Measurements from ENCODE around the gene PRORP. TPM values are rescaled to one million over a fixed set of nuclear protein-coding genes. Genes with fewer than 3 reads are reported as not detected.

The PRORP gene
- total RNA-seq, 1 experiment from 2014 or later, result 34.5 TPM

DNA sequence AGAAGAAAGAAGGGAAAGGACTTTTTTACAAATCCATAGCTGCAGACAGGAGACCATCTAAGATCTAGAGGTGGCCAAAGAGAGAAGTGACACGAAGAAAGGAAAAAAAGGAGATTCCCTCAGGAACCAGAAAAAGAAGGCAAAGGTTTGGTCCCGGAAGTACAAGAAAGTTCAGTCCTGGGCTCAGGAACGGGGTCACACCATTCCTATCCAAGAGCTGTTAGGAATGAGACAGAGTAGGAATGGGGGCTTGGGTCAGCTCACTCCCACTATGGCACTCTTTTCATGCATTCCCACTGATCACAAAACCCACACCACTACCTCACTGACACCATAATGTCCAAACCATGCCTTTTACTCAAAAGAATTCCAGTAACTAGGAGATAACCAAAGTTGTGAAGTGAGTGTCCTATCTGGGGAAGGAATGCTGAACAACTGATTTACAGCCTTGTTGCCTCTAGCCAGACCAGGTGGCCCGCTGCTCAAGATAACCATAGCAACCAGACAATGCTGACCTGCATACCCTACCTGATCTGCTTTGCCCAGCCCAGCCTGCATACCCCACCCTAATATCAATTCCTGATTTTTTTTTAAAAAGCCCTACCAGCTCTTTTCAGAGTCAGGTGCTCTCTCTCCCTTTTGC lies 8.9 kb upstream of the PRORP start:
- H3K36me3 Mint-ChIP-seq (ENCODE audit: insufficient read depth, unreplicated experiment), result peaks cover 66% of the 10 kb centered on the region
- CTCF ChIA-PET, result no interaction called here
- peaks cover 21% of the 10 kb centered on the region for H3K4me1 ChIP-seq
- H3K27ac Mint-ChIP-seq (ENCODE audit: unreplicated experiment), result peak overlapping the region; percentile 97
- H3K27me3 ChIP-seq (replicated peaks; ENCODE audit: control insufficient read depth, insufficient read depth, low read length), result no peaks in the 10 kb centered on the region
- no peaks in the 10 kb centered on the region for H3K27me3 Mint-ChIP-seq (ENCODE audit: insufficient read depth, unreplicated experiment)
- TF ChIP-seq, protein P1, sequence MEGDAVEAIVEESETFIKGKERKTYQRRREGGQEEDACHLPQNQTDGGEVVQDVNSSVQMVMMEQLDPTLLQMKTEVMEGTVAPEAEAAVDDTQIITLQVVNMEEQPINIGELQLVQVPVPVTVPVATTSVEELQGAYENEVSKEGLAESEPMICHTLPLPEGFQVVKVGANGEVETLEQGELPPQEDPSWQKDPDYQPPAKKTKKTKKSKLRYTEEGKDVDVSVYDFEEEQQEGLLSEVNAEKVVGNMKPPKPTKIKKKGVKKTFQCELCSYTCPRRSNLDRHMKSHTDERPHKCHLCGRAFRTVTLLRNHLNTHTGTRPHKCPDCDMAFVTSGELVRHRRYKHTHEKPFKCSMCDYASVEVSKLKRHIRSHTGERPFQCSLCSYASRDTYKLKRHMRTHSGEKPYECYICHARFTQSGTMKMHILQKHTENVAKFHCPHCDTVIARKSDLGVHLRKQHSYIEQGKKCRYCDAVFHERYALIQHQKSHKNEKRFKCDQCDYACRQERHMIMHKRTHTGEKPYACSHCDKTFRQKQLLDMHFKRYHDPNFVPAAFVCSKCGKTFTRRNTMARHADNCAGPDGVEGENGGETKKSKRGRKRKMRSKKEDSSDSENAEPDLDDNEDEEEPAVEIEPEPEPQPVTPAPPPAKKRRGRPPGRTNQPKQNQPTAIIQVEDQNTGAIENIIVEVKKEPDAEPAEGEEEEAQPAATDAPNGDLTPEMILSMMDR (IDR thresholded peaks at IDR 0.05; ENCODE audit: insufficient read depth in 1 of 2, low read depth in 1 of 2, low read length in 1 of 2, severe bottlenecking in 1 of 2, unreplicated experiment in 1 of 2), result no peak
- H3K9me3 ChIP-seq, result no peaks in the 10 kb centered on the region
- intact Hi-C loops (cut with micrococcal nuclease; ENCODE audit: unreplicated experiment), result loop anchor here (1.0 kb wide), 1 partner anchor 8 kb away; the partner anchor contains the start of gene PPP2R3C
- no peak overlapping the region for H3K4me3 ChIP-seq (ENCODE audit: low read depth, low read length)
- peaks cover 17% of the 10 kb centered on the region for H3K4me1 Mint-ChIP-seq (ENCODE audit: low read depth, unreplicated experiment)
- DNase-seq, result peak; percentile 79 to 81
- peak overlapping the region; percentile 55 for H3K4me3 Mint-ChIP-seq (ENCODE audit: unreplicated experiment)
- BruUV-seq (replicated peaks), result no TSS peak
- POLR2A ChIA-PET, result interaction anchor here (1.0 to 1.3 kb wide), 2 partner anchors 62 to 68 kb away, joined by 3 read pairs; partner anchors contain the start of gene FAM177A1
- H3K36me3 ChIP-seq (ENCODE audit: control insufficient read depth, insufficient read depth, low read length), result peaks cover 2% of the 10 kb centered on the region; the same call in 1 of the 2 replicates
- H3K9me3 Mint-ChIP-seq (ENCODE audit: unreplicated experiment), result no peaks in the 10 kb centered on the region

DNA sequence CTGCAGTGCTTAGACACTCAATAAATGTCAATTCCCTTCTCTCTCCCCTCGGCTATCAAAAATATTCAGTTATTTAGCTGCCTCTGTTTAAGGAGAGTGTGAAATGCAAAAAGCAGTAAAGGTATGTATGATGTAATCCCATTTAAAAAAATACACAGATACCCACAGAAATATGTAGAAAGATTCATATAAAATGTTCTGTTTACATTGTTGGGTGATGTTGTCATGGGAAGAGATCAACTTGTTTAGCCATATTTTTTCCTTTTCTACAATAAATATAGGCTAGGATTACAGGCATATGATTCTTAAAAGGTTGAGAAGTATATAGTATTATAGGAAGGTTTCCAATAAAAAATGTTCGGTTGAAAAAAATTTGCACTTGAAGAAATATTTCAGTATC lies 8.3 kb upstream of the PRORP start:
- DNase-seq, result no peak
- peaks cover 2% of the 10 kb centered on the region; the same call in 1 of the 2 replicates for H3K36me3 ChIP-seq (ENCODE audit: control insufficient read depth, insufficient read depth, low read length)
- ChIA-PET POLR2A (interaction anchor here (0.6 to 1.3 kb wide), 3 partner anchors 62 to 178 kb away, joined by 3 read pairs; partner anchors contain the start of genes FAM177A1 and PSMA6), CTCF (no interaction called here)
- no TSS peak for BruUV-seq (replicated peaks)
- Mint-ChIP-seq H3K27me3 (ENCODE audit: insufficient read depth, unreplicated experiment) (no peaks in the 10 kb centered on the region), H3K4me1 (ENCODE audit: low read depth, unreplicated experiment) (peaks cover 17% of the 10 kb centered on the region), H3K4me3 (ENCODE audit: unreplicated experiment) (peak overlapping the region; percentile 55), H3K36me3 (ENCODE audit: insufficient read depth, unreplicated experiment) (peaks cover 72% of the 10 kb centered on the region), H3K9me3 (ENCODE audit: unreplicated experiment) (no peaks in the 10 kb centered on the region), H3K27ac (ENCODE audit: unreplicated experiment) (peak overlapping the region; percentile 97)
- intact Hi-C loops (cut with micrococcal nuclease; ENCODE audit: unreplicated experiment), result no loop called here
- no peak overlapping the region for H3K4me3 ChIP-seq (ENCODE audit: low read depth, low read length)
- TF ChIP-seq, protein P1 (IDR thresholded peaks at IDR 0.05; ENCODE audit: insufficient read depth in 1 of 2, low read depth in 1 of 2, low read length in 1 of 2, severe bottlenecking in 1 of 2, unreplicated experiment in 1 of 2), result no peak
- peaks cover 21% of the 10 kb centered on the region for H3K4me1 ChIP-seq
- H3K27me3 ChIP-seq (replicated peaks; ENCODE audit: control insufficient read depth, insufficient read depth, low read length), result no peaks in the 10 kb centered on the region
- no peaks in the 10 kb centered on the region for H3K9me3 ChIP-seq

DNA sequence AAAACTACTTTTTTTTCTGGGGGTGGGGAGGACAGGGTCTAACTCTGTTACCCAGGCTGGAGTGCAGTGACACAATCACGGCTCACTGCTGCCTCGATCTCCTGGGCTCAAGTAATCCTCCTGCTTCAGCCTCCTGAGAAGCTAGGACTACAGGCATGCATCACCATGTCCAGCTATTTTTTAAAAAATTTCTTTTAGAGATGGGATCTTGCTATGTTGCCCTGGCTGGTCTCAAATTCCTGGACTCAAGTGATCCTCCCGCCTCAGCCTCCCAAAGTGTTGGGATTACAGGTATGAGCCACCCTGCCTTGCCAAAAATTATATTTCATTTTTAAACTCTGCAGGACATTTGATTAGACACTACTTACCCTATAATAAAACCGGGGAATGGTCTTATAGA lies 6.1 kb upstream of the PRORP start:
- BruUV-seq (replicated peaks), result no TSS peak
- peaks cover 33% of the 10 kb centered on the region for H3K4me1 Mint-ChIP-seq (ENCODE audit: low read depth, unreplicated experiment)
- intact Hi-C loops (cut with micrococcal nuclease; ENCODE audit: unreplicated experiment), result no loop called here

More for the DNA sequence above, 6.1 kb upstream of the PRORP start:
- H3K27me3 ChIP-seq (replicated peaks; ENCODE audit: control insufficient read depth, insufficient read depth, low read length), result no peaks in the 10 kb centered on the region
- Mint-ChIP-seq H3K27ac (ENCODE audit: unreplicated experiment) (no peak overlapping the region), H3K9me3 (ENCODE audit: unreplicated experiment) (no peaks in the 10 kb centered on the region), H3K36me3 (ENCODE audit: insufficient read depth, unreplicated experiment) (peaks cover 73% of the 10 kb centered on the region), H3K27me3 (ENCODE audit: insufficient read depth, unreplicated experiment) (no peaks in the 10 kb centered on the region), H3K4me3 (ENCODE audit: unreplicated experiment) (no peak overlapping the region)
- H3K36me3 ChIP-seq (ENCODE audit: control insufficient read depth, insufficient read depth, low read length), result peaks cover 2% of the 10 kb centered on the region; the same call in 1 of the 2 replicates
- H3K9me3 ChIP-seq, result no peaks in the 10 kb centered on the region
- peaks cover 21% of the 10 kb centered on the region for H3K4me1 ChIP-seq
- no peak overlapping the region for H3K4me3 ChIP-seq (ENCODE audit: low read depth, low read length)
- TF ChIP-seq, protein P1 (IDR thresholded peaks at IDR 0.05; ENCODE audit: insufficient read depth in 1 of 2, low read depth in 1 of 2, low read length in 1 of 2, severe bottlenecking in 1 of 2, unreplicated experiment in 1 of 2), result no peak
- DNase-seq, result no peak
- POLR2A ChIA-PET, result no interaction called here
- CTCF ChIA-PET, result no interaction called here

Data from Caco-2 (cell line).